ENCODE measurements around the gene CCDC85B. TPM values are rescaled to one million over a fixed set of nuclear protein-coding genes. Genes with fewer than 3 reads are reported as not detected.

Gene CCDC85B
- total RNA-seq, result 57.9 and 60.6 TPM in 2 replicates

GRCh38 chr11:65890324-65891218 is at the start of gene CCDC85B:
Gene CCDC85B (plus strand): TSS chr11:65890673. CDS start chr11:65890784, 111 bp downstream.

GRCh38 chr11:65857853-65858680 is 32.4 kb upstream of the CCDC85B start, which contains the start of gene CFL1:
Gene CFL1 (minus strand): TSS chr11:65858180. CDS start chr11:65858099, 81 bp downstream.

DNA sequence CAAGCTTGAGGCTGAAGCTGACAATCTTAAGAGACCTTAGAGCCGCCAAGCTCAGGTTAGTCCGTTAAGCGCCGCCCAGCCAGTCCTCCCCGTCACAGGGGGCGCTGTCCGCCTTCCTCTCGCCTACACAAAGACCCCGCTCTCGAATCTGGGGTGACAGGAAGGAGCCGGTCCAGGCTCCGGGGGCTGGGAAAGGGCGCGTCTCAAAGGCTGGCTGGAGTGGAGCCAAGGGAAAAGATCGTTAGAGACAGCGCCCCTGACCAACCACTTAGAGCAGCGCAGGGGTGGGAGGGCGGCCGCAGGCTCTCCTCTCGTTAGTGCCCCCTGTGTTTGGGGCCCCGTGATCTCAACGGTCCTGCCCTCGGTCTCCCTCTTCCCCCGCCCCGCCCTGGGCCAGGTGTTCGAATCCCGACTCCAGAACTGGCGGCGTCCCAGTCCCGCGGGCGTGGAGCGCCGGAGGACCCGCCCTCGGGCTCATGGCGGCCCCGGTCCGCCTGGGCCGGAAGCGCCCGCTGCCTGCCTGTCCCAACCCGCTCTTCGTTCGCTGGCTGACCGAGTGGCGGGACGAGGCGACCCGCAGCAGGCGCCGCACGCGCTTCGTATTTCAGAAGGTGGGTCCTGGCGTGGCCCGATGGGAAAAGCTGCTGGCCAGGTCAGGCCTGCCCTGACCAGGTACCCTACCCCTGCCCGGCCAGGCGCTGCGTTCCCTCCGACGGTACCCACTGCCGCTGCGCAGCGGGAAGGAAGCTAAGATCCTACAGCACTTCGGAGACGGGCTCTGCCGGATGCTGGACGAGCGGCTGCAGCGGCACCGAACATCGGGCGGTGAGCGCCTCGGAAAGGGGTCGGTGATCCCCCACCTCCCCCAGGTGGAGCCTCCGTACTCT is 30.0 kb upstream of the CCDC85B start, which contains the start of gene MUS81:
TSS of gene MUS81 (plus strand) at position 156 of the 887 bp plus-strand sequence. CDS start at position 477, 321 bp downstream.

GRCh38 chr11:65872586-65873317 is 17.7 kb upstream of the CCDC85B start, which contains the start of gene EFEMP2:
Gene EFEMP2 (minus strand): TSS chr11:65872800. CDS start chr11:65872354, 446 bp downstream.

GRCh38 chr11:65879617-65880016 is 10.9 kb upstream of the CCDC85B start, which contains the start of gene CTSW:
Gene CTSW (plus strand): TSS chr11:65879837. CDS start chr11:65879855, 18 bp downstream.

DNA sequence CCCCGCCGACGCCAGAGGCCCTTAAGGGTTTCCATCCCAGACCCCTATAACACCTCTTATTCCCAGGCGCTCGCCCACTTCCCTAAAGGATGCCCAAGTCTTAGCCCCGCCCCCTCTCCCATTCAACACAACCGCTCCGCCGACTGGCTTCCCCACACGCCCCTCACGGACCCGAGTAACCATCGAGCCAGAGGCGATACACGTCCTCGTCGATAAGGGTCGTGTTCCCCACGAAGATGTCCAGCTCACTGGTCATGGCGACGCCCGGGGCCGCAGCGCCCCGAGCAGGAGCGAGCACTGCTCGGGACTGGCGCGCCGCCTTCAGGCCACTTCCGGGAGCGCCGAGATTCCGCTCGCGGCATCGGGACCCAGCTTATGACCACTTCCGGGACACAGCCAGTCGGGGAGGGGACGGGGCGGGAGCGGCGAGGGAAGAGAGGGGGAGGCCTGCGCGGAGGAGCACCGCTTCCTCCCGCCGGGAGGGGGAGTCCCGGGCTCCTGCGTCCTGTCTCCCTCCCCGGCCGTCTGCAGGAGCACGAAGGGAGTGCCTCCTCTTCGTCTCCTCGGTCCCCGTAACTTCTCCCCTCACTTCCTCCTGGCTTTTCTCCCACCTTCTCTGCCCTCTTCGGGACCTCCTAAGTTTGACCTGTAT is 2.2 kb upstream of the CCDC85B start, which contains the start of gene FIBP:
TSS of gene FIBP (minus strand) at position 309 of the 652 bp plus-strand sequence. CDS start at position 256, 53 bp downstream.

GRCh38 chr11:65900125-65900898 is 9.8 kb downstream of the CCDC85B start, which contains the start of gene FOSL1:
Gene FOSL1 (minus strand): TSS chr11:65900388. CDS start chr11:65900339, 49 bp downstream.

GRCh38 chr11:65918211-65919140 is 28.0 kb downstream of the CCDC85B start, which contains the start of gene C11orf68:
Gene C11orf68 (minus strand): TSS chr11:65919062. CDS start chr11:65919031, 31 bp downstream.

GRCh38 chr11:65919141-65919572 is 28.7 kb downstream of the CCDC85B start, which contains the start of gene DRAP1:
Gene DRAP1 (plus strand): TSS chr11:65919426. CDS start chr11:65919502, 76 bp downstream.

Other genes with a start within 250 kb of the CCDC85B start
- 30.9 and 31.2 TPM in 2 replicates for gene RELA, start 227.8 kb upstream of the CCDC85B start, total RNA-seq
- 36.9 and 40.2 TPM in 2 replicates for gene KAT5, start 178.4 kb upstream of the CCDC85B start, total RNA-seq
- 35.1 and 51.9 TPM in 2 replicates for gene RNASEH2C, start 169.9 kb upstream of the CCDC85B start, total RNA-seq
- 11.8 and 14.9 TPM in 2 replicates for gene AP5B1, start 109.7 kb upstream of the CCDC85B start, total RNA-seq
- gene OVOL1, start 103.6 kb upstream of the CCDC85B start, total RNA-seq, result not detected in 2 replicates
- gene SNX32, start 56.7 kb upstream of the CCDC85B start, total RNA-seq, result 1.2 and 2.2 TPM in 2 replicates
- gene CFL1, start 32.5 kb upstream of the CCDC85B start, total RNA-seq, result 577 and 633 TPM in 2 replicates
- 29.2 and 34.4 TPM in 2 replicates for gene MUS81, start 30.2 kb upstream of the CCDC85B start, total RNA-seq
- gene EFEMP2, start 17.9 kb upstream of the CCDC85B start, total RNA-seq, result 102 and 105 TPM in 2 replicates
- 0.13 TPM in 1 of 2 replicates, not detected in the other for gene CTSW, start 10.8 kb upstream of the CCDC85B start, total RNA-seq
- 130 and 132 TPM in 2 replicates for gene FIBP, start 2.2 kb upstream of the CCDC85B start, total RNA-seq
- gene FOSL1, start 9.7 kb downstream of the CCDC85B start, total RNA-seq, result 13.1 and 26.1 TPM in 2 replicates
- gene C11orf68, start 28.4 kb downstream of the CCDC85B start, total RNA-seq, result 26.8 and 32.6 TPM in 2 replicates
- 147 and 149 TPM in 2 replicates for gene DRAP1, start 28.8 kb downstream of the CCDC85B start, total RNA-seq
- gene TSGA10IP, start 54.8 kb downstream of the CCDC85B start, total RNA-seq, result not detected in 2 replicates
- 24.2 and 24.4 TPM in 2 replicates for gene SART1, start 71.1 kb downstream of the CCDC85B start, total RNA-seq
- gene EIF1AD, start 111.5 kb downstream of the CCDC85B start, total RNA-seq, result 26.6 and 27.2 TPM in 2 replicates
- gene BANF1, start 111.8 kb downstream of the CCDC85B start, total RNA-seq, result 37.4 and 40.0 TPM in 2 replicates
- gene CST6, start 121.3 kb downstream of the CCDC85B start, total RNA-seq, result 3.0 and 7.6 TPM in 2 replicates
- 0.26 and 0.43 TPM in 2 replicates for gene CATSPER1, start 135.8 kb downstream of the CCDC85B start, total RNA-seq
- gene GAL3ST3, start 158.5 kb downstream of the CCDC85B start, total RNA-seq, result 0.32 TPM in 1 of 2 replicates, not detected in the other
- 116 and 131 TPM in 2 replicates for gene SF3B2, start 161.7 kb downstream of the CCDC85B start, total RNA-seq
- 29.5 and 36.6 TPM in 2 replicates for gene PACS1, start 179.6 kb downstream of the CCDC85B start, total RNA-seq

All from articular chondrocyte of knee joint (primary cell).